Endometrium (tissue), 2 donors: ENCODE measurements around the gene DZIP3.
"Not testable (repeated sequence)": the region's sequence is repeated elsewhere in the genome, so short reads cannot be mapped to it uniquely, and the experiment has no call there.

ENCODE experiments used
- FAIRE-seq: peaks from 2 replicates; lab custom pipeline; 2012; peaks lifted over from hg19 to GRCh38; lab: Jason Lieb, UNC
- donor health status: control.
- donor health status: control.

The DZIP3 gene

DNA sequence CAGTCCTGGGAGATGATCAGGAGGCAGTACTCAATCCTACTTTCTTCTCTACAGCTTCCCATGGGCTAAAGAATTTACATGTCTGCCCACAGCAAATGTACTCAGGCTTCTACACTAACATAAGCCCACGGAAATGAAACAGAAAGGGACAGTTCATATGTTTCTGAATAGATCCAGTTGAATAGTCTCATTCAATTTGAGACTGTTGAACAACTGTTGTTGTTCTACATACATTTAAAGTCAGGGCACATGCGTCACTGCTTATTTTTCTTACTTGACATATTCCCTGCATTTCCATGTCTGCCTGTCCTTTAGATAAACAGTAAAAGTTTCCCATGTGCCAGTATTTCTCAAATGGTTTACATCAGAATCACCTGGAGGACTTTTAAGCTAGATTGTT is 102.8 kb downstream of the DZIP3 start:
- not testable (repeated sequence) for FAIRE-seq

DNA sequence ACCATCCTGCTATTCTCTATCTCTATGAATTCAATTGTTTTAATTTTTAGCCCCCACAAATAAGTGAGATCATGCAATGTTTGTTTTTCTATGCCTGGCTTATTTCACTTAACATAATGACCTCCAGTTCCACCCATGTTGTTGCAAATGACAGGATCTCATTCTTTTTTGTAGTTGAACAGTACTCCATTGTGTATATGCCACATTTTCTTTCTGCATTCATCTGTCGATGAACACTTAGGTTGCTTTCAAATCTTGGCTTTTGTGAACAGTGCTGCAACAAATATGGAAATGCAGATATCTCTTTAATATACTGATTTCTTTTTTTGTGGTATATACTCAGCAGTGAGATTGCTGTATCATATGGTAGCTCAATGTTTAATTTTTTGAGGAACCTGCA is 108.9 kb downstream of the DZIP3 start:
- FAIRE-seq, result no peak

DNA sequence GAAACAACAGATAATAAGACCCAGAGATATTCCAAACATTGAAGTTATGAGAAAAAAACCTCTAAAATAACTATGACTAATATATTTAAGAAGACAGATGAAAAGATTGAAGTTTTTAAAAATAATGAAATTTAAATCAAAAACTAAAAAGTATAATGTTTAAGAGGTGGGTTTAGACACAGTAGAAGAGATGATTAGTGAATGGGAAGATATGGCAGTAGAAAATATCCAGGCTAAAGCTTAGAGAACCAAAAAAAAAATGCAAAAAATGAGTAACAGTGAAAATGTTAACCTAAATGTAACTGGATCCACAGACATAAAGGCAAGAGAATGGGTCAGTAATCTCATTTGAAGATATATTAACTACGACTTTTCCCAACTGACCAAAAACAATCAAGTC is 115.5 kb downstream of the DZIP3 start:
- FAIRE-seq, result no peak

DNA sequence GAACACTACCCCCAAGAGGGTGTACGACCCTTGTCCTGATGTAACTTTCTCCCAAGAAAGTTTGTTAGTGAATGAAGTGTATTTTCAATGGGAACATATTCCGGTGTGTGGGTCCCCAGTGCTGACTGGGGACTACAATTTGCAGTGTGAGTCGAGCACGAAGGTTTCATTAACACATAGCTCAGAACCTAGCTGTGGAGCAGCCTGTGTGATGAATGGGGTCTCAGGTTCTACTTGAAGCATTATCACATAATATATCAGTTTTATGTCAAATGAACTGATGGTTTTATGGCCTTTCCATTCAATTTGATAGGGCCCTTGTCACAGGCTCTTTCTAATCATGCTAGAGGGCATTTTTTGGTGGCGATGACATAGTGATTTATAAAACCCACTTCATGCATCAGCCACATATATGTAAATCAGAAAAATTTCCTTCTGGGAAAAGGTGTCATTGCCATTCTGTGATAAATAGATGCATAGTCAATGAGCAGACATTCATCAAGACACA is 123.5 kb downstream of the DZIP3 start:
- no peak for FAIRE-seq

DNA sequence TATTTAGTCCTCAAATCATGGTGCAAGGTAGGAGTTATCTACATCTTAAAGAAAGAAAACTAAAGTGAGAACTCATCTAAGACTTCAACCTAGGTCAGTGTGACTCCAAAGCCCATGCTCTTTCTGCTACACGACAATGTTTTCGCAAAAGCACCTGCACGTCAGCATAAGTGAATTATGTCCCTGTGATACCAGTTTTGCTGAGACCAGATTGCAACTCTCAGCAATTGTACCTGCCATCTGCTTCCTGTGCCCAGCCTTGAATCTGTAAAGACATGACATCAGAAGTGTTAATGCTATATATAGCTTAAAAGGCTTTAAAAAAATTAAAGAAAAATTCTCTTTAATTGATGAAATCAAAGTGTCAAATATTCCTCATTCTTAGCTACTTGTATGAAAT is 124.3 kb downstream of the DZIP3 start:
- no peak for FAIRE-seq

DNA sequence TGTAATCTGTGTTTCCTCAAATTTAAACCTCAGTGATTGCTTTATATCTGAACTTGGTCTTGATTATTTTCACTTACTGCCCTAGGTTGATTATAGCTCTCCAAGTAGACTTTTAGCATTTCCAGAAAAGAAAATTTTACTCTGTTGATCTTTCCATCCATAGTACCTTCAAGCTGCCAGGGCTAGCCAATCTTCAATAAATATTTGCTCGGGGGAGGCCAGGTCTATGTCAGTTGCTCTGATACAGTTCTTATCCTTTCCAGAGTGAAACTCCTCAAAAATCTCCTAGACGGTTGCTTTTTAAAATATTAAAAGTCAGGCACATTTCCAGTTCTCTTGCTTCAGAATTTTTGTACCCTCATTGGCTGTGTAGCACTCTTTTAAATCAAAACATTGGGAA is 128.9 kb downstream of the DZIP3 start:
- FAIRE-seq, result no peak

DNA sequence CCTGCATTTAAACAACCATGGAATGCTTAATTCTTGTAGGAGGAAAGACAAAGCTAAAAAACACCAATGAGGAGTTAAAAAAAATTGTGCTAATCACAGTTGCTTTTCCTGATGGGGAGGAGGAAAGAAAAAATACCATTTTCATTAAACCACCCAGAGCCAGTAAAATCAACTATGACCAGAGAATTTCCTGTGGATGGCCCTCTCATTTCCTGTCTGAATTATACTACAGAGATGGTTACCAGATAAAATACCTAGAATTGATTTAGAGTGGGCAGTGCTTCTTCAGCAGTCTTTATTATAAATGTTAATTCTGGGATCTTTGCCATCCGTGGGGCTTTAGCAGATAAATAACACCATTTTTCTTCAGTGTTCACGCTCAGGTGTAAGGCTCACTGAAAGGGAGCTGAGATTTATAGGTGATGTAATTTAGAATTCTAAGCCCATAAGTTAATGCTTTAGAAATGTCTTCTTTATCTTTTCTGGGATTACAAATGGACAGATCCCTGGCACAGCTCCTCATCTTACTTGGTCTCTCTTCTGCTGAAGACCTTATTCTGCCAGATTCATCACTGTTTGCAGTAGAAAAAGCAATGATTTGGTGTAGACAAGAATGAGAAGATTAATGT is 129.8 kb downstream of the DZIP3 start:
- no peak for FAIRE-seq

DNA sequence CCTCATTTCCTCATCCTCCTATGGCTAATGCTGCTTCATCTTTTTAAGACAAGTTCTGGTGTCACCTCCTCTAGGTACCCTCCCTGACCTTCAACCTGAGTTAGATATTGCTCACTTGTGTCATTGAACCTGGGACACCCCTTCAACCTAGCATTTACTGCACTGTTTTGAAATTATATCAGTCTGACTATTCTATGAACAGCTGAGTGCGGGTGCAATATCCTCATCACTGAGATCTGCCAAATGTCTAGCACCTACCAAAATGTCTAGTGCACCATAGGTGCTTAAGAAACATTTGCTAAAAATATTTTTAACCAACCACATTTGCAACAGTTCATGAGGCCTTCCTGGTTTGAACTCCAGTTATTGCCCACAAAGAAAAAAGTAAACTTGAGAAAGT is 133.2 kb downstream of the DZIP3 start:
- FAIRE-seq, result no peak

DNA sequence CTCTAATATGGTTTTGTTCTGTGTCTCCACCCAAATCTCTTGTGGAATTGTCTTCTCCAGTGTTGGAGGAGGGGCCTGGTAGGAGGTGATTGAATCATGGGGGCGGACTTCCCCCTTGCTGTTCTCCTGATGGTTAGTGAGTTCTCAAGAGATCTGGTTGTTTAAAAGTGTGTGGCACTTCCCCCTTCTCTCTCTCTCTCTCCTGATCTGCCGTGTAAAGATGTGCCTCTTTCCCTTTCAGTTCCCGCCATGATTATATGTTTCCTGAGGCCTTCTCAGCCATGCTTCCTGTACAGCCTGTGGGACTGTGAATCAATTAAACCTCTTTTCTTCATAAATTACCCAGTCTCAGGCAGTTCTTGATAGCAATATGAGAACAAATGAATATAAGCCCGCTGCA is 134.6 kb downstream of the DZIP3 start:
- FAIRE-seq, result no peak

DNA sequence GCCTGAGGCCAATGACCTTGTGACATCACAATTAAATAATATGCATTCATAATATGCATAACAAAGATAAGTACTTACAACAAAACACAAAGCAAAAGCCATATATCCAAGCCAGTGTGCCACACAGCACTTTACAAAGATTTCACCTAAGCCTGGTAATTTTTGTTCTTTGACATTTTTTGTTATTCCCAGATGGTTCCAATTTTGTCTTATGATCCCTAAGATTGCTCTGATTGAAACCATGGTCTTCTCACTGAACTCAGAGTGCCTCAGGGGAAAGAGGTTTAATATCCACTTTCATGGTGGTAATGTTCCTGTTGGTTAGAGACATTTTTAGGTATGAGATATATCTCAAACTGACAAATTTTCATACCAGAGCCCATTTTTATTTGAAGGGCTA is 138.6 kb downstream of the DZIP3 start:
- FAIRE-seq, result no peak

DNA sequence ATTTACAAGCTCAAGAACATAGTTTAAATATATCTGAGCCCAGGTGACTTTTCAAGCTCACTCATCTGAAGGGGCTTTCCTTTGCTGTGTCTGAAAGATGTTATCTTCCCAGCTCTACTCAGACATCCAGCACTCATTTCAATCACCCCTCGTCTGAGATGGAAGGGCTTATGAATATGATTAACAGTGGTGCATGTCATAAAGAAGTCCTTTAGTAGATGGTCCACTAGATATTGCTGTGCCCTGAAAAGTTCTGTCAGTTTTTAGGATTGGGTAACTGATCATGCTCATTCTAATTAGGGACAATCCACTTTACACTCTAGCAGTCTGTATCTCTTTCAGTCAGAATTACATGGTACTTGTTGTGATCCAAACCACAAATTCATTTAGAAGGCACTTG is 139.4 kb downstream of the DZIP3 start:
- FAIRE-seq, result no peak

DNA sequence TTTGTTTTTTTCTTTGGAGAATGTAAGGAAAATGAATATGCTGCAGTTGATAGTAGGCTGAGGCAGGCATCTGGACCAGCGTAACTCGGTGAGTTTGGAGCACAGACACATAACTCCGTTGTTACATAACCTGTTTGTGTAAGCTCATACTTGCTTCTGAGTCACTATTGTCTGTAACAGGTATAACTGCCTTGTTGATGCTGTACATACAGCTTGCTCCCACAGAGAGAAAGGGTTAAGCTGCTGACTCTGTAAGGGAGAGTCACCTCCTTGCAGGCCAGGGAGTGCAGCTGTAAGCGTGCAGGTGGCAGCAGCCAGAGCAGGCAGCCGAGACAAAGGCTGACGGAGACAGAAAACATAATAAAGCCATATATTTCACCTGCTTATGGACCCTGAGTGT is 147.3 kb downstream of the DZIP3 start:
- no peak for FAIRE-seq

DNA sequence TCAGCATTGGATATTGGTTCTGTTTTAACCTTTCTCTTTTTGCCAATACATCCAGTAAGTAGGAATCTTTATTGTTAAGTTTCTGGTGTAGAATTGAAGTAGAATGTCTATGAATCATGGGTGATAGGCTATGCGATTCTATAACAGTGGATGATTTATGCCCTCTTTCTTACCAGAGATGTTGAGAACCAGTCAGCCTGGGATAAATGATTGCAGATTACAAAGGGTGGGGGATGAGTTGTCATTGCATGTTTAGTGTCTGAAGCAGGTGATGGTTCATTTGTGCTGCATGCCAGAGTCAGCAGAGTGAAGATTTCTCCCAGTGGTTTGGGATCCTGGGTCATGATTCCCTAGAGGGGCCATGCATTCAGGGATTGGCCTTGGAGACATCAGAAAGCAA is 153.4 kb downstream of the DZIP3 start:
- FAIRE-seq, result no peak
